Stimulated activated naive CD8-positive, alpha-beta T cell treated with anti-CD3 and anti-CD28 coated beads, Interleukin-15, amount 100 ng/mL, for 72 hours (primary cell): ENCODE measurements around the gene KCNIP3.
A peak's percentile ranks its signal among the peaks of the same experiment; 100 is the strongest.

Source experiments
- ATAC-seq: fragments of 150-1000 bp; cut with Tn5 transposase; 2 replicates; pipeline ENCODE4 v1.10.0; 2021; ENCODE audit warnings: mild to moderate bottlenecking, moderate library complexity
- DNase-seq, 2 donors: peaks; one replicate each; pipeline ENCODE4 v3.0.0; 2021 to 2022
- H3K27ac Mint-ChIP-seq, 2 donors: one replicate each; pipeline ENCODE4 v1.8.0; 2022; ENCODE audit warnings: mild to moderate bottlenecking in 2 of 2, mixed read lengths in 2 of 2, moderate library complexity in 2 of 2
- H3K27me3 Mint-ChIP-seq: one replicate; pipeline ENCODE4 v1.8.0; 2022; ENCODE audit warnings: mixed read lengths
- H3K4me1 Mint-ChIP-seq: one replicate; pipeline ENCODE4 v1.8.0; 2022; ENCODE audit warnings: mild to moderate bottlenecking, mixed read lengths
- H3K4me3 Mint-ChIP-seq, 2 donors: one replicate each; pipeline ENCODE4 v1.8.0; 2022; ENCODE audit warnings: mild to moderate bottlenecking in 2 of 2, mixed read lengths in 2 of 2, moderate library complexity in 1 of 2
- H3K9me3 Mint-ChIP-seq, 2 donors: one replicate each; pipeline ENCODE4 v1.8.0; 2022; ENCODE audit warnings: mixed read lengths in 2 of 2

Gene KCNIP3

GRCh38 chr2:95271381-95271971, 25.7 kb upstream of the KCNIP3 start:
- no peaks in the 10 kb centered on the region for H3K4me1 Mint-ChIP-seq
- no peaks in the 10 kb centered on the region for H3K9me3 Mint-ChIP-seq
- DNase-seq: no peak
- no peaks in the 10 kb centered on the region for H3K27me3 Mint-ChIP-seq
- no peak overlapping the region for H3K27ac Mint-ChIP-seq
- H3K4me3 Mint-ChIP-seq: no peak overlapping the region
- ATAC-seq: no peak

- ATAC-seq: peak; percentile 15
- no peaks in the 10 kb centered on the region for H3K4me1 Mint-ChIP-seq
- no peak overlapping the region for H3K4me3 Mint-ChIP-seq
- no peaks in the 10 kb centered on the region for H3K9me3 Mint-ChIP-seq
- H3K27ac Mint-ChIP-seq: no peak overlapping the region
- H3K27me3 Mint-ChIP-seq: no peaks in the 10 kb centered on the region
- no peak for DNase-seq
Observed at GRCh38 chr2:95272299-95272751, 24.8 kb upstream of the KCNIP3 start.

- Mint-ChIP-seq H3K27me3 (no peaks in the 10 kb centered on the region), H3K9me3 (no peaks in the 10 kb centered on the region), H3K4me1 (no peaks in the 10 kb centered on the region), H3K27ac (peak overlapping the region in 1 of 2 donors; percentile 21), H3K4me3 (no peak overlapping the region)
- DNase-seq: no peak
- no peak for ATAC-seq
Observed at GRCh38 chr2:95272781-95273180, 24.4 kb upstream of the KCNIP3 start.

- no peak overlapping the region for H3K27ac Mint-ChIP-seq
- no peaks in the 10 kb centered on the region for H3K9me3 Mint-ChIP-seq
- no peak overlapping the region for H3K4me3 Mint-ChIP-seq
- DNase-seq (no peak), ATAC-seq (no peak)
- no peaks in the 10 kb centered on the region for H3K4me1 Mint-ChIP-seq
- H3K27me3 Mint-ChIP-seq: no peaks in the 10 kb centered on the region
Observed at GRCh38 chr2:95273566-95274290, 23.4 kb upstream of the KCNIP3 start.

GRCh38 chr2:95274291-95275150, 22.6 kb upstream of the KCNIP3 start, which contains the start of gene PROM2:
PROM2 (plus strand) TSS chr2:95274449; CDS start chr2:95274586, 137 bp downstream.
- no peaks in the 10 kb centered on the region for H3K9me3 Mint-ChIP-seq
- DNase-seq (no peak), ATAC-seq (no peak)
- H3K27ac Mint-ChIP-seq: peak within 1 kb of the TSS in 1 of 2 donors; percentile 65
- no peaks in the 10 kb centered on the region for H3K27me3 Mint-ChIP-seq
- no peaks in the 10 kb centered on the region for H3K4me1 Mint-ChIP-seq
- no peak within 1 kb of the TSS for H3K4me3 Mint-ChIP-seq

GRCh38 chr2:95275151-95275515, 22.0 kb upstream of the KCNIP3 start:
- Mint-ChIP-seq H3K4me1 (no peaks in the 10 kb centered on the region), H3K27ac (no peak overlapping the region), H3K9me3 (no peaks in the 10 kb centered on the region), H3K4me3 (no peak overlapping the region), H3K27me3 (no peaks in the 10 kb centered on the region)
- ATAC-seq (no peak), DNase-seq (no peak)

- H3K27ac Mint-ChIP-seq: no peak overlapping the region
- DNase-seq (no peak), ATAC-seq (no peak)
- H3K4me1 Mint-ChIP-seq: no peaks in the 10 kb centered on the region
- no peak overlapping the region for H3K4me3 Mint-ChIP-seq
- H3K27me3 Mint-ChIP-seq: no peaks in the 10 kb centered on the region
- H3K9me3 Mint-ChIP-seq: no peaks in the 10 kb centered on the region
Observed at GRCh38 chr2:95275601-95276243, 21.4 kb upstream of the KCNIP3 start.

GRCh38 chr2:95276244-95276887, 20.8 kb upstream of the KCNIP3 start:
- peak overlapping the region in 1 of 2 donors; percentile 86 for H3K27ac Mint-ChIP-seq
- DNase-seq: no peak
- H3K4me3 Mint-ChIP-seq: no peak overlapping the region
- H3K9me3 Mint-ChIP-seq: no peaks in the 10 kb centered on the region
- no peaks in the 10 kb centered on the region for H3K4me1 Mint-ChIP-seq
- ATAC-seq: no peak
- H3K27me3 Mint-ChIP-seq: no peaks in the 10 kb centered on the region

GRCh38 chr2:95276888-95277245, 20.3 kb upstream of the KCNIP3 start:
- no peak for DNase-seq
- no peak overlapping the region for H3K27ac Mint-ChIP-seq
- H3K4me3 Mint-ChIP-seq: no peak overlapping the region
- H3K9me3 Mint-ChIP-seq: no peaks in the 10 kb centered on the region
- no peaks in the 10 kb centered on the region for H3K27me3 Mint-ChIP-seq
- ATAC-seq: no peak
- H3K4me1 Mint-ChIP-seq: no peaks in the 10 kb centered on the region

GRCh38 chr2:95277246-95277906, 19.8 kb upstream of the KCNIP3 start:
- Mint-ChIP-seq H3K27ac (peak overlapping the region in 1 of 2 donors; percentile 54), H3K27me3 (no peaks in the 10 kb centered on the region), H3K4me3 (no peak overlapping the region), H3K9me3 (no peaks in the 10 kb centered on the region), H3K4me1 (no peaks in the 10 kb centered on the region)
- no peak for ATAC-seq
- no peak for DNase-seq

- Mint-ChIP-seq H3K27me3 (no peaks in the 10 kb centered on the region), H3K27ac (no peak overlapping the region)
- ATAC-seq: no peak
Observed at GRCh38 chr2:95278051-95278471, 19.1 kb upstream of the KCNIP3 start.

GRCh38 chr2:95278637-95279225, 18.4 kb upstream of the KCNIP3 start:
- no peaks in the 10 kb centered on the region for H3K9me3 Mint-ChIP-seq
- no peaks in the 10 kb centered on the region for H3K27me3 Mint-ChIP-seq
- H3K4me3 Mint-ChIP-seq: no peak overlapping the region
- no peaks in the 10 kb centered on the region for H3K4me1 Mint-ChIP-seq
- ATAC-seq: no peak
- no peak for DNase-seq
- H3K27ac Mint-ChIP-seq: no peak overlapping the region

More at GRCh38 chr2:95278051-95278471, 19.1 kb upstream of the KCNIP3 start:
- Mint-ChIP-seq H3K4me3 (no peak overlapping the region), H3K4me1 (no peaks in the 10 kb centered on the region), H3K9me3 (no peaks in the 10 kb centered on the region)
- no peak for DNase-seq

GRCh38 chr2:95279435-95280035, 17.6 kb upstream of the KCNIP3 start:
- Mint-ChIP-seq H3K27ac (no peak overlapping the region), H3K9me3 (no peaks in the 10 kb centered on the region), H3K4me1 (no peaks in the 10 kb centered on the region), H3K27me3 (no peaks in the 10 kb centered on the region), H3K4me3 (no peak overlapping the region)
- no peak for ATAC-seq
- DNase-seq: no peak

- DNase-seq: no peak
- H3K9me3 Mint-ChIP-seq: no peaks in the 10 kb centered on the region
- no peaks in the 10 kb centered on the region for H3K4me1 Mint-ChIP-seq
- ATAC-seq: no peak
- H3K27me3 Mint-ChIP-seq: no peaks in the 10 kb centered on the region
- H3K27ac Mint-ChIP-seq: peak overlapping the region in 1 of 2 donors; percentile 54
- no peak overlapping the region for H3K4me3 Mint-ChIP-seq
Observed at GRCh38 chr2:95281071-95281470, 16.1 kb upstream of the KCNIP3 start.
